GM12874 (cell line): ENCODE data around the gene SDK1.

Experiments
- CTCF ChIP-seq: IDR thresholded peaks from 2 replicates; pipeline ENCODE4 v1.5.1; 2011; ENCODE audit warnings: low read depth, mild to moderate bottlenecking, control low read depth, low read length, moderate library complexity; ENCODE audit not compliant: insufficient read depth

Gene SDK1

GRCh38 chr7:3397324-3397723, 96.3 kb downstream of the SDK1 start:
- no peak for TF ChIP-seq CTCF

- no peak; the same call in 1 of the 2 replicates for TF ChIP-seq CTCF
Observed at GRCh38 chr7:3399858-3400257, 98.8 kb downstream of the SDK1 start.

GRCh38 chr7:3404501-3404900, 103.4 kb downstream of the SDK1 start:
- TF ChIP-seq CTCF: no peak

- TF ChIP-seq CTCF: no peak
Observed at GRCh38 chr7:3408814-3409595, 108.0 kb downstream of the SDK1 start.

GRCh38 chr7:3412871-3413270, 111.8 kb downstream of the SDK1 start:
- no peak for TF ChIP-seq CTCF

GRCh38 chr7:3415861-3416312, 114.8 kb downstream of the SDK1 start:
- TF ChIP-seq CTCF: no peak

- TF ChIP-seq CTCF: no peak
Observed at GRCh38 chr7:3416453-3416852, 115.4 kb downstream of the SDK1 start.
